NCI-H2196 (cell line): ENCODE measurements around the gene UGT2B15.
"Not testable (repeated sequence)": the region's sequence is repeated elsewhere in the genome, so short reads cannot be mapped to it uniquely, and the experiment has no call there.

Source experiments
- DNase-seq: peaks from one replicate; lab custom pipeline; 2025; ENCODE audit not compliant: unreplicated experiment; lab: John Stamatoyannopoulos, UW

Gene UGT2B15

GRCh38 chr4:68670479-68670939 lies at the start of gene UGT2B15:
TSS of gene UGT2B15 (minus strand) at chr4:68670652. CDS start at chr4:68670618, 34 bp downstream.
- DNase-seq: not testable (repeated sequence)

GRCh38 chr4:68719075-68719473 lies 48.6 kb upstream of the UGT2B15 start:
- DNase-seq: no peak

- no peak for DNase-seq
These were observed 48.1 kb upstream of the UGT2B15 start for GRCh38 chr4:68718447-68719074.

- DNase-seq: no peak
These were observed 47.5 kb upstream of the UGT2B15 start for GRCh38 chr4:68717999-68718398.

GRCh38 chr4:68714400-68714799 lies 43.9 kb upstream of the UGT2B15 start:
- no peak for DNase-seq

GRCh38 chr4:68712207-68712606 lies 41.8 kb upstream of the UGT2B15 start:
- DNase-seq: no peak

GRCh38 chr4:68708566-68708965 lies 38.1 kb upstream of the UGT2B15 start:
- no peak for DNase-seq

- not testable (repeated sequence) for DNase-seq
These were observed 32.7 kb upstream of the UGT2B15 start for GRCh38 chr4:68703168-68703567.

GRCh38 chr4:68700152-68700551 lies 29.7 kb upstream of the UGT2B15 start:
- no peak for DNase-seq

- no peak for DNase-seq
These were observed 23.0 kb upstream of the UGT2B15 start for GRCh38 chr4:68693325-68694075.

GRCh38 chr4:68691186-68691585 lies 20.7 kb upstream of the UGT2B15 start:
- no peak for DNase-seq

- DNase-seq: no peak
These were observed 12.6 kb upstream of the UGT2B15 start for GRCh38 chr4:68683034-68683433.

GRCh38 chr4:68681298-68681697 lies 10.8 kb upstream of the UGT2B15 start:
- not testable (repeated sequence) for DNase-seq

GRCh38 chr4:68673143-68673542 lies 2.7 kb upstream of the UGT2B15 start:
- no peak for DNase-seq

- not testable (repeated sequence) for DNase-seq
These were observed 765 bp upstream of the UGT2B15 start for GRCh38 chr4:68671217-68671616.

- not testable (repeated sequence) for DNase-seq
These were observed 1.8 kb downstream of the UGT2B15 start for GRCh38 chr4:68668537-68669163.

GRCh38 chr4:68667551-68667950 lies 2.9 kb downstream of the UGT2B15 start:
- not testable (repeated sequence) for DNase-seq

- not testable (repeated sequence) for DNase-seq
These were observed 5.7 kb downstream of the UGT2B15 start for GRCh38 chr4:68664721-68665120.

GRCh38 chr4:68662836-68663574 lies 7.4 kb downstream of the UGT2B15 start:
- not testable (repeated sequence) for DNase-seq

GRCh38 chr4:68658672-68659071 lies 11.8 kb downstream of the UGT2B15 start:
- no peak for DNase-seq

- DNase-seq: not testable (repeated sequence)
These were observed 13.3 kb downstream of the UGT2B15 start for GRCh38 chr4:68657022-68657594.
